HG03439 (cell line): ENCODE measurements around the gene DDI1.

Experiments used
- ATAC-seq: cut with Tn5 transposase; IDR thresholded peaks from one replicate; pipeline ENCODE4 v1.9.1; 2021; ENCODE audit warnings: mild to moderate bottlenecking, moderate library complexity; ENCODE audit not compliant: unreplicated experiment

The DDI1 gene

GRCh38 chr11:104075706-104076105 lies 39.3 kb downstream of the DDI1 start:
- ATAC-seq: no peak

DNA sequence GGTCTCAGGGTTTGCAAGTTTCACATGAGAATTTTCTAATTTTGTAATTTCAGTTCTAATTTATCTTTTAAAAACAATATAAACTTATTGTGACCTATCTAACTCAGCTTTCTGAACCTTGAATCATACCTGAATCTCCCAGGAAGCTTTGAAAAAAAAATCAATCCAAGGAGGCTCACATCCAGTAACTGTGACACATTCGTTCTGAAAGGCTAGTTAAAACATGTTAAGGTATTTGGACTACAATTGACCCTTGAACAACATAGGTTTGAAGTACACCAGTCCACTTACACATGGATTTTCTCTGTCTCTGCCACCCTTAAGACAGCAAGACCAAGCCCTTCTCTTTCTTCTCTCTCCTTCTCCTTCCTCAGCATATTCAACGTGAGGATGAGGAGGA lies 40.0 kb downstream of the DDI1 start:
- no peak for ATAC-seq

- no peak for ATAC-seq
These were observed 41.8 kb downstream of the DDI1 start for GRCh38 chr11:104078245-104078644.

GRCh38 chr11:104078995-104079394 lies 42.6 kb downstream of the DDI1 start:
- ATAC-seq: no peak

GRCh38 chr11:104086621-104087020 lies 50.2 kb downstream of the DDI1 start:
- no peak for ATAC-seq
